ENCODE results near the gene NELFB.
A peak's percentile ranks its signal among the peaks of the same experiment; 100 is the strongest.

The NELFB gene

DNA sequence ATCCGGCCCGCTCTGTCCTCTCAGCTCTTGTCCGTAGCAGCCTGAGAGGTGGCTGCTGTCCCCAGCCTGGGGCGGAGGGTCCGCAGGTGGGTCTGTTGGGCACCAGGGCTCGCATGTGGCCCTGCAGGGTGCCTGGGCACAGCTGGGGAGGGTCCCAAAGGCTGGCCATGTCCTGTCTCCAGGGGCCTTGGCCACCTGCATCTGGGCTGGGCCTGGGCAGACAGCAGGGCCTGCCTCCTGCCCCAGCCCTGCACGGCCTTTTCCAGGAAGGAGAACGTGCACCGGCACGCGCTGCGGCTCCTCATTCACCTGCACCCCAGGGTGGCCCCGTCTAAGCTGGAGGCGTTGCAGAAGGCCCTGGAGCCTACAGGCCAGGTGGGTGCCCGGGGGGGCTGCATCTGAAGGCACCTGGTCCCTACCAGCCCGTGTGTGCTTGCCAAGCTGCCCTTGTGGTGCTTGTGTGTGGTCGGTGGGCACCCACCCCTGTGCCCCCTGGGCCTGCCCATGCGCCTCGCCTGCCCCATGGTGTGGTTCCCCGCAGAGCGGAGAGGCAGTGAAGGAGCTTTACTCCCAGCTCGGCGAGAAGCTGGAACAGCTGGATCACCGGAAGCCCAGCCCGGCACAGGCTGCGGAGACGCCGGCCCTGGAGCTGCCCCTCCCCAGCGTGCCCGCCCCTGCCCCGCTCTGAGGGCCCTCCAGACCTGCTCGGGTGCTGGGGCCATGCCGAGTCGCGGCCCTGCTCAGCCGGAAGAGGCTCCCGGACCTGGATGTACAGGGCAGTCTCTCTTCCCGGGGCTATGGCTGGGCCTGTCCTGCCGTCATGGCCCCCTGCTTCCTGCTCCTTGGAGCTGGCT, 17.3 kb downstream of the NELFB start:
- no peak for DNase-seq

DNA sequence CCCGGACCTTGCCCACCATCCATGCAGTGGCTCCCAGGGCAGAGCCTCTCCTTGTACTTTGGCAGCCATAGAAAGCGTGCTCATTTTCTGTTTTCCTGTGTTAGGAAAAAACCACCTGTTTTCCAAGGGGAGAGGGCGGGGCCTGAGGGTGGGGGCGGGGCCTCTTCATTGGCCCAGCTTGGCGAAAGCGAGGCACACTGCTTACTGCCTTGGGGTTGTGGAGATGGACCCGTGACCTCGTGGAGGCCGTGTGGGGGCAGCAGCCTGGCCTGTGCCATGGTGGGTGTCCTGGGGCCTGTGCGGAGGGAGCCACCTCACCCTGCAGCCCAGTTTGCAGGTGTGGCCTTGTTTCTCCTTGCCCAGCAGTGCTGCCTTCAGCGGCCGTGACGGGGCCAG, 18.0 kb downstream of the NELFB start:
- DNase-seq, result no peak

DNA sequence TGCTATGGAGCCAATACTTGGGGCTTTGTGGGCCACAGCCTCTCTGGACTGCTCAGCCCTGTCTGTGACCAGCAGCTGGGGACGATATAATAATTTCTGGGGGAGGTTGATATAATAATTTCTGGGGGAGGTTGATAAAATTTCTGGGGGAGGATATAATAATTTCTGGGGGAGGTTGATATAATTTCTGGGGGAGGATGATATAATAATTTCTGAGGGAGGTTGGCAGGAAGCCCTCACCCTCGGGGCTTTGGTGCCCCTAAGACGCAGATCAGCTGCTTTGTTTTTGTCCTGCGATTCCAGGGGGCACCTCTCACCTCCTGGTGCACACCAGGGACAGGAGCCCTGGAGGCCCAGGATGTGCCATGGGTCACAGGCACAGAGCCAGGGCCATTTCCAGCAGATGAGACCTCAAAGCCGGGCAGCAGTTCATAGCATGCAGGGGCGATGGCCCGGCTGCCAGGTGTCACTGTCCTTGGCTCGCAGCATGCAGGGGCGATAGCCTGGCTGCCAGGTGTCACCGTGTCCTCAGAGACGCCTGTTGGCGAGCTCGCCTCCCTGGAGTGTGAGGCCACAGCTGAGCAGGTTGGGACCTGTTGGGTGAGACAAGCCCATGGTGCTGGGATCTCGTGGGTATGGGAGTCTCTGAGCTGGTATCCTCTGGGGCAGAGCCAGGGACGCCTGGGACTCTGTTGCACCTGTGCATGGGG, 18.6 kb downstream of the NELFB start:
- DNase-seq, result no peak

DNA sequence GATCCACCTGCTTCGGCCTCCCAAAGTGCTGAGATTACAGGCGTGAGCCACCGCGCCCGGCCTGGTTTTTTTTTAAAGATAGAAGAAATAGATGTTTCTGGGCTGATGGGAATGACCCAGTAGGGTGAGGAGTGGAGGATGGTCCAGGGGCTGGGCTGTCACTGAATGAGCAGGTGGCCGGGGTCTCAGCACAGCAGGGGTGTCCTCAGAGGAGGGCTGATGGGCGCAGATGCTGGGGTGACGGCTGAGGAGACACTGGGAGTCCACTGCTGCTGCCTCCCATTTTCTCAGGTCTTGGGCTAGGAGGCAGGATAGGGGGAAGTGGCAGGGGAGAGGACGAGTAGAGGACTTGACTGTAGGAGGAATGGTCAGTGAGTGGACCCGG, 20.1 kb downstream of the NELFB start:
- DNase-seq, result no peak

DNA sequence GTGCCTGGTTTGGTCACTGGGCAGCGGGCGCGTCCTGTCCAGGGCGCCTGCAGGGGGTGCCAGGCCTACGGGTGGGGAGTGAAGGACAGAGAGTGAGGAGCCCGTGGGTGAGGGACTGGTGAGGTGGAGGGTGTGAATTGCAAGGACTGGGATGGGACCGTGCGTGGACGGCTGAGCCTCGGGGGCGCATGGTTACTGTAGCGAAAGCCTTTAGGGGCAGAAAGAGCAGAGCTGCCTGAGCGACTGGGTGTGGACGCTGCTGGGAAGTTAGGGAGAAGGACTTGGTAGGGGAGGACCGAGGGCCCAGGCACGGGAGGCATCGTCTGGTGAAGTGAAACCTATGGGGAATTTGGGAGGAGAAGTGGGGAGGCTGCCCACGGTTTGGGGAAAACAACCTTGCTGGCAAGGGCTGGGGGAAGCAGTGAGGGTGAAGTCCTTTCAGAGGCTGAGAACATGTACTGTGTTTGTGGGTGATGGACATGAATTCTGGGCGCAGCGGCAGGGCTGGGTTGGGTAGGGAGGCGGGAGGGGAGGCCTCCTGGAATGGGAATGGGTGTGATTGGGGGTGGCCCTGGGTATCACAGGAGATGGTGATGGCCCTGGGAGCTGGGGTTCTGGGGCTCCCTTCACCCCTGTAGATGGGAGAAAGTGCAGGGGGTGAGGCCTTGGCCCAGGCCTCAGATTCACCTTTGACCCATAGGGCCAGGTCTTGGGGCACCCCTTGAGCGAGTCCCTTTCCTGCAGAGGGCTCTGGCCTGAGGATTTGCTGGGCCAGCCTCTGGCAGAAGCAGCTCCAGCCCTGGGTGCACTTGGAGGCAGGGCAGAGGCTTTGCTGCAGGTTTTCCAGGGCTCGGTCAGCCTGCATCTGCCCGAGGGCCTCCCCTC, 20.7 kb downstream of the NELFB start:
- no peak for DNase-seq

DNA sequence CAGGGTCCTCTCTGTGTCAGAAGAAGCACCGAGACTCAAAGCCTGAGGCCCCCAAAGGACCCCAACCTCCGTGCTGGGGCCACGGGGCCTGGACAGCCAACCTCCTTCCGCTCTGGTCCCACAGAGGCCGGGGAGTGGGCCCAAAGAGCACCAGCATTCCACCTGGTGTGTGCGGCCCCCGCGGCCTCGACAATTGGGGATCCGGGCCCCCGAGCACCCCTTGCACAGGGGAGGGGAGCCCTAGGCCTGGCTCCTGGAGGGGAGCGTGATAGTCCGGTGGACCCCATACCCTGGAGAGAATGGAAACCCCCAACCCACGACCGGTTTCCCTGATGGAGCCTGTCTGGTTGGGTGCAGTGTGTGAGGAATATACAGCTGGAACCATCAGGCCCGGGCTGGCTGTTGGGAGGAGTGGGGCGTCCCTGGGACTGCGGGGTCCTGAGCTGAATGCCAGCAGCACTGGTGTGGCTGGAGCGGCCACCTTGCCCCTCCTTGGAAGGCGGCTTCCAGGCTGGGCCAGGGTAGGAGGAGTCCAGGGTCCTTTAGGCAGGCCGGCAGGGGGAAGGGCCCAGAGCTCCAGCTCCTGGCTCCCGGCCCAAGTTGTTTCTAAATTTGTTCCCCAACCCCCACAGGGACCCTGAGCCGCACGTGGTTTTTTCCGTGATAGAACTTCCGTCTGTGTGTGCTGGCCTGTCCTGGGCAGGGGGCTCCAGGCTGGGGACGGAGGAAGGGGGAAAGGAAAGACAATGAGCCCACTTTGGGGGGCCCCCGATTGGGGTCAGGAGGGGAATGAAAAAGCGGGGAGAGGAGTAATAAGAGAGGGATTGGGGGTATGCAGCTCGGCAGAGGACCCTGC, 21.6 kb downstream of the NELFB start:
- DNase-seq, result no peak

DNA sequence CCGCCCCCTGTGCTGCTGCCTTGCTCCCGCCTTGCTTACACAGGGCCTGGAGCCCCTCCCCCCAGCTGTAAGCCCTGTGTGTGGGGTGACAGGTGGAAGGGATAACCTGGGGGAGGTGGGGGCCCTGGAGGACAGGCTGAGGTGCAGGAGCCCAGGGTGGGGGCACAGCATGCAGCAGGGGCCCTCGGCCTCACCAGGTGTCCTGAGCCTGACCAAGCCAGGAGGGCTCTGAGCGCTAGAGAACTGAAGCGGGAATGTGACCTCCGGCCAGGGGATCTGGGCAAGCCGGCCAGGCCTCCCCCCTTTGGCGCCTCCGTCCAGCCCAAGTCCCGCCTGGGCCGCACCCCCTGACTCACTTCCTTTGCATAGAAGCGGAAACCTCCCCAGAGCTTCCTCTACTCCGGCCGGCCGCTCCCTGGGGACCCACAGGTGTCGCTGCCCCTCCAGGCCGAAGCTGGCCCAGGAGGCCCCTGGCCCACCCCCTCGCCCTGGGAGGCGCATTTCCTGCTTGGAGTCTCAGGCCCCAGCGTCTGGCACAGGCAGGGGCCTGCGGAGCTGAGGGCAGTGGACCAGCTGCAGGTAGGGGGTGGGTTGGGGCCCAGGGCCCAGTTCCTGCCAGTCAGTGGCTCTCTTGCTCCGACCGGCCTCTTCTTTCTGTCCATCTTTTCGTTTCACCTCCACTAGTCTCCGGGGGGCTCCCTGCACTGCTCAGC, 22.4 kb downstream of the NELFB start, which contains the start of gene TOR4A:
Gene TOR4A, plus strand, starts transcription at position 398 of the 713 bp plus-strand sequence. CDS start 964 bp downstream, outside the sequence.
- DNase-seq, result no peak

DNA sequence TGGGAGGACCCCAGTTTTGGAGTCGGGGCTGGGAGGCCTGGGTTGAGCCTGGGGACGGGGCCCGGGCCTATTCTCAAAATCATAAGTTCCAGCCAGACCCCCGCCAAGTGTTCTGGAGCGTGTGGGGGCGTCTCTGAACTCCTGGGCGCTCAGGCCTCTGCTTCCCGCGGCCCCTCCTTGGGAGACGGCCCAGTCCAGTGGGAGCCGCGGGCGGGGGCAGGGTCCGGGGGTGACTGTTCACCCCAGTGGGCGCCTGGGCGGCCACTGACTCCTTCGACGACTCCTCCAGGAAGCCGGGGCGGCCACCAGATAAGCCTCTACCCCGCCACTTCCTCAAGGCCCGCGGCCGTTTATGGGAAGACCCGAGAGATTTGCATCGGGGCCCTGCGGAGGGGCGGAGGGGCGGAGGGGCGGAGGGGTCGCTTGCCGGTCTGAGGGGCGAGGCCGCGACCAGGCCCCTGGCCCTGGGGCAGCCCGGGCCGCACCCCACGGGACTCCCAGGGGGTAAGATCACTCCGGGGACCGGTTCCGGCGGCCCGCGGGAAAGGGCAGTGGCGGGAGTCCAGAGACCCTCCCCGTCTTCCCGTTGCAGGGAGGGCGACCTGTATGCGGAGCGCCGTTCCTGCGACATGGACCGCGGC, 23.1 kb downstream of the NELFB start:
- no peak for DNase-seq

DNA sequence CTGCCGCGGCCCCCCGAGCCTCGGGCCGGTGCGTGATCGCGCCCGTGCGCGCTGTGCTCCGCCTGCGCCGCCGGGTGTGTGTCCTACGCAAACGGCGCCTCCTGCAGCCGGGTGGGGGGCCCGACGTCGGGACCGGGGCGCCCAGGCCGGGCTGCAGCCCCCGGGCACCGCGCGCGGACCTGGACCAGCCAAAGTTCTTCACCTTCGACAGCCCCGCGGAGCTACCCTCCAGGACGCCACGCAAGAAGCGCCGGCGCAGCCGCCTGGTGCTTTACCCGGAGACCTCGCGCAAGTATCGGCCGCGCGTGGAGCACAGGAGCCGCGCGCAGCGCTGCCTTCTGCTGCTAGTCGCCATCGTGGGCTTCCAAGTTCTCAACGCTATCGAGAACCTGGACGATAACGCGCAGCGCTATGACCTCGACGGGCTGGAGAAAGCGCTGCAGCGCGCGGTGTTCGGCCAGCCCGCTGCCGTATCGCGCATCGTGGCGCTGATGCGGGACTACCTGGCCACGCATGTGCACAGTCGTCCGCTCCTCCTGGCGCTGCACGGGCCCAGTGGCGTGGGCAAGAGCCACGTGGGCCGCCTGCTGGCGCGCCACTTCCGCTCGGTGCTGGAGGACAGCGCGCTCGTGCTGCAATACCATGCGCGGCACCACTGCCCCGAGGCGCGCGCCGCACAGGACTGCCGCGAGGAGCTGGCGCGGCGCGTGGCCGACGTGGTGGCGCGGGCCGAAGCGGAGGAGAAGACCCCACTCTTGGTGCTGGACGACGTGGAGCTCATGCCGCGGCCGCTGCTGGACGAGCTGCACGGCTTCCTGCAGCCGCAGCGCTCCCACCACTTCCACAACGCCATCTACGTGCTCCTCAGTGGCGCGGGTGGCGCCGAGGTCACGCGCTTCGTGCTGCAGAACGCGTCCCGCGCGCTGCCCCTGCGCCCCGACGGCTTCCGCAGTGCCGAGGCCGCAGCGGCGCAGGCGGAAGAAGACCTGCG, 23.9 kb downstream of the NELFB start:
- no peak for DNase-seq

DNA sequence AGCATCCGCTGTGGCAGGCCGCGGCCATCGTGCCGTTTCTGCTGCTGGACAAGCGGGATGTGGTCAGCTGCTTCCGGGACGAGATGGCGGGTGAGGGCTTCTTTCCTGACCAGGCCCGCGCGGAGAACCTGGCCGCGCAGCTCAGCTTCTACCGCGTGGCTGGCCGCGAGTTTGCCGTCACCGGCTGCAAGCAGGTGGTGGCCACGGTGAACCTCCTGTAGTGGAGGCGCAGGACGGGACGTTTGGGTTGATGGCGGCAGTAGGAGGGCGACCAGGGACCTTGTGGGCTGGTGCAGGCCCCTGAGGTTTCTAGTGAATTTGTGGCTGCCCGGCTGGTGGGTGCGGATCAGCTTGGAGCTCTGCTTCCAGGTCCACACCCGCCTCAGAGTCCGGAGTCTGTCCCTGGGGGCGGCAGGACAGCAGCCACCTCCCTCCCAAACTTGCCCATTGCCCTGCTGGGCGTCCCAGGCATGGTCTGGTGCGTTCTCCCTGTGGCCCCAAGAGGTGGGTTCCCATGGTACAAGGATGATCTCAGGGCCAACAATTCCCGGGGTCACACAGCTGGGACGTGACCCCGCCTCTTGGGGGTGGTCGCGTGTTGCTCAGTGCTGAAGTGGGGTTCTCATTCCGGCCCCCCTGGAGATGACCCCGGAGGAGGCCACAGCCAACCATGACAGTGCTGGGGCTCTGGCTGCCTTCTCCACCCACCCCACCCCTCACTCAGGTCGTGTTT, 24.8 kb downstream of the NELFB start:
- DNase-seq, result no peak

DNA sequence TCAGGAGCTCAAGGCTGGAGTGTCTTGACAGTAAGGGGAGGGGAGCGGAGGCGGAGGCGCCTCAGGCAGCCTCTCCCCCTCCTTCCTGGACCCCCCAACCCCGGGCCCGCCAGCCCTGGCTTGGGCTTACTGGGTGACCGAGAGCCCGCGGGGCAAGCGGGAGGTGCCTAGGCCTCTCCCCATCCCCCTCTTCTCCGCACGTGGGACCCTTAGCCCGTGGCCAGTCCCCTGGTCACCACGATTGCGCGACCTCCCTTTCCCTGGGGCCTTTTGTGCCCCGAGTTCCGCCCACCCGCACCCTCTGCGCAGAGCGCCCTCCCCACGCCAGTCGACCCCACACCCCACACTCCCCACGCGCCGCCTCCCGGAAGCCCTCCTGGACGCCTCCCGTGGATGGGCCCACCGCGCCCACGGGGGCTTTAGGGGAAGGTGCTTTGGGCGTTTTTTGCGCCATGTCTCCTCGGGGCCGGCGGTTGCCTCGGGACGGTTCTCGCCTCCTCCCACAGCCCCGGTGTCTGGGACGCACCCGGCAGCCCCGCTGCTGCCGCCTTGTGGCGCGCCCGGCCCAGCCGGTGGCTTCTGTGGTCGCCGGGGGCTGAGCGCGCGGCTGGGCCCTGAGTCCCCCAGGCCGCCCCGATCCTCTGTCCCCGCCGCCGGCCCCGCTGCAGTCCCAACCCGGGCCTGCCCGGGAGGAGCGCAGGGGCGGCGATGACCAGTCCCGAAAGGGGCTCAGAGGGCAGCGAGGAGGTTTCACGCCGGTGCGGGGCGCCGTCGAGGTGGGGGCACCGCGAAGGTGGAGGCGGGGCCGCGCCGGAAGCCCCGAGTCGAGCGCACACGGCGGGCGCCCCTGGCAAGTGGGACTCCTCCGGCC, 25.6 kb downstream of the NELFB start:
- no peak for DNase-seq

DNA sequence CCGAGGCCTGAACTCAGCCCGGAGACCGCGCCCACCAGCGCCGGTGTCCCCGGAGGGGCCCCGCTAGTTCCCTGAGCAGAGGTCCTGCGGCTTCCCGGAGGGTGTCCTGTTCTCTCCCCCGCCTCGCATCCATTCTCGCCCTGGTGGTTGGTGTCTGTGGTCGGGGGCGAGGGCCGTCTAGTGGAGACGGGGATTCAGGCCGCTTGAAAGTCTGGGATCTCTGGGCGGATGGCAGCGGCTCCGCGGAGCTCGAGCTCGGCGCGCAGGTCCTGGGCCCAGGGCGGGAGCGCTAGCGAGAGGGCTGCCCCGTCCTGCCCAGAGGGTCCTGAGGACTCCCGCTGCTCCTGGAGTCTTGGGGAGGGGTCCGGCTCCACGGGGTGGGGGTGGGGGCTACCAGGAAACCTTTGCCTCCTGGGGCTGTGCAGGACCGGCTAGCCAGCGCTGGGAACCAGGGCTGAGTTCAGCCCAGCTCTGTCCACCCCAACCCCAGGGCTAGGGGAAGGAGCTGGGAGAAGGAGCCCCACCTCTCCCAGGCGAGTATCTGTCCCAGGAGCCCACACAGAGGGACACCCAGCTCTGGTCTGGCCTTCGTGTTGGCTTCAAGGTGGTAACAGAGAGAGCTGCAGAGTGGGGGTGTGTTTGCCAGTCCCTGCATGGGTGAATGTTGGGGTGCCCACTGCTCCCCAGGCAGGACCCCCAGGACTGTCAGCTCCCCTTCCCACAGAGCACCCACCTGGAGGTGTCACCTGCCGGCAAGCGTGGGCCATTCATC, 26.4 kb downstream of the NELFB start:
- DNase-seq, result no peak

DNA sequence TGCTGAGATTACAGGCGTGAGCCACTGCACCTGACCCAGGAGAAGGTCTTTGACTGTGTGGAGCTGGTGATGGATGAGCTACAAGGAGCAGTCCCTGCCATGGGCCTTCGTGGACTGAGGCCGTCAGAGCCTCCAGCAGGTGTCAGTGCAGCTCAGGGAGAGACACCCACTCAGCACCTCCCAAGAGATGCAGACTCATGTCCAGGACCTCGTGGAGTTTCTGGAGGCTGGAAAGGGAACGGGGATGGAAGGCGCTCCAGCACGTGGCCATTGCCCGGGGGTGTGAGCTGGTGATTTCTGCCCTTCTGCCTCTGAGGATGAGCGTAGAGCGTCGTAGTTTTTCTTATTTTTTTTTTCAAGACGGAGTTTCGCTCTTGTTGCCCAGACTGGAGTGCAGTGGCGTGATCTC, 31.9 kb downstream of the NELFB start:
- no peak for DNase-seq

DNA sequence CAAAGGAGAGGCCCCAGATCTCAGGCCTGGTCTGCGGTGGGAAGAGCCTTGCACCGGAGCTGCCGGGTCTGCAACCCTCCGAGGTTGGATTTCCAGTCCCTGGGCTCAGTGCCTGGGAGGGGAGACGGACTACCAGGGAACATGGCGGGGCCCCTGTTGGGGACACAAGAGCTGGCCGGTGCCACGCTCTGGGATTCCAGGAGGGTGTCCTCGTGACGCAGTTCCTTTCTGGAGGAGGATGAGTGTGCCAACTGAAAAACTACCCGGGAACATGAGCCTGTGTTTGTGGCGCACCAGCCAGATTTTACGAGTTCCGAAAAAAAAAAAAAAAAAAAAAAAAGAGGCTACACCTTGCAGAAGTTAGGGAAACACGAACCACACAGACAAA, 38.0 kb downstream of the NELFB start:
- DNase-seq, result no peak

DNA sequence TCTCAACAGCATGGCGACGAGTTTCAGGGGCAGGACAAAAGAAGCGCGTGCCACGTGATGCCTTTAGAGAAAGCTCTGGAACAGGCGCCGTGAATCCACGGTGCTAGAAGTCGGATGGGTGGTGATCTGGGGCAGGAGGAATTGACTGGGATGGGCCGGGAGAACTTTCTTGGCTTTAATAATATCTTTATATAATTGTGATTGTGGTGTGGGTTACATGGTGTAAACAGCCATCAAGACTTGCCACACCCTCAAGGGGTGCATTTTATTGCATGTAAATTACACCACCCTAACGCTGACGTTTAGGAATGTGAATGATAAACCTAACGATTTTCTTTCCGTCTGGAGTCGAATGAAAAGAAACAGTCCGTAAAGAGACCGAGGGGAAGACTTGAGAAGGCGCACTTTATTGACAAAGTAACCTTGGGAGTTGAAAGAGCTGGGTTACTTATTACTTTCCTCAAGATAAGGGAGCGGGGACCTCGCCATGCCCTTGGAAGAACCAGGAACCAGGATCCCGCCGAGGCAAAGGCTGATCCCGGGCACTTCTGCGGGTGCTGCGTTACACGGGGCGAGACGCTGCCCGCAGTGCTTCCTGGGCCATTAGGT, 38.5 kb downstream of the NELFB start:
- no peak for DNase-seq

DNA sequence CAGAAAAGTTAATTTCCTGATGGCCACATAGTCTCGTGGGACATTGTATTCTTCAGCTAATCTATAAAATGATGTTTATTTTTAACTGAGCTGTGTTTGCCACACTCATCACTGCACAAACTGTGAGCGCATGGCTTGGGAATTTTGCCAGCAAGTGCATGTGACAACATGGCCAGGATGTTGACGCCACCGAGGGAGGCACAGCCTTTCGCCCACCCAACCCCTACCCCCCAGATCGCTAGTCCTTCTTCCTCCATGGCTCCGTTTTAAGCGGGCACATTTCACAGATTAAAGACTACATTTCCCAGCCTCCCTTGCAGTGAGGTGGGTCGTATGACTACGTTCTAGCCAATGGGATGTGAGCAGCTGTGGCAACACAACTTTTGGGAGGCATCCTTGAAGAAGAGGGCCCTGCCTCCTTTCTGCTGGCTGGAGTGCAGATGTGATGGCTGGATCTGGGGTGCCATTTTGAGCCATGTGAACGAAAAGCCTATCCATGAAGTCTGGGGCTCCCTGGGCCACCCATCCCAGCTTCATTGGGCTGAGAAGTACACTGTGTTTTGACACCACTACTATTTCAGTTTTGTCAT, 39.1 kb downstream of the NELFB start:
- peak; percentile 23 for DNase-seq

Measured in NCI-H1694 (cell line).